Neuronal stem cell (in vitro differentiated cells): ENCODE data around the gene ANKS1B.

Experiments
- DNase-seq: peaks from one replicate; pipeline ENCODE4 v3.0.0-alpha.2; 2013; ENCODE audit warnings: low spot score
- H2AFZ ChIP-seq: one replicate; pipeline ENCODE4 v1.6.1; 2013; ENCODE audit warnings: mild to moderate bottlenecking, low read length, inconsistent platforms
- H2AK5ac ChIP-seq: 2 replicates; pipeline ENCODE4 v1.6.1; 2013; ENCODE audit warnings: low read depth, mild to moderate bottlenecking, inconsistent platforms, low read length, moderate library complexity, mixed read lengths
- H2BK120ac ChIP-seq: 2 replicates; pipeline ENCODE4 v1.6.1; 2013; ENCODE audit warnings: low read depth, mild to moderate bottlenecking, inconsistent platforms, low read length, moderate library complexity, mixed read lengths
- H2BK12ac ChIP-seq: one replicate; pipeline ENCODE4 v1.6.1; 2013; ENCODE audit warnings: low read length, inconsistent platforms
- H2BK15ac ChIP-seq: 2 replicates; pipeline ENCODE4 v1.6.1; 2013; ENCODE audit warnings: mild to moderate bottlenecking, low read length, inconsistent platforms, mixed read lengths
- H2BK5ac ChIP-seq: one replicate; pipeline ENCODE4 v1.6.1; 2013; ENCODE audit warnings: inconsistent platforms, mild to moderate bottlenecking, low read length, moderate library complexity
- H3K14ac ChIP-seq: one replicate; pipeline ENCODE4 v1.6.1; 2013; ENCODE audit warnings: low read length, inconsistent platforms
- H3K18ac ChIP-seq: 2 replicates; pipeline ENCODE4 v1.6.1; 2013; ENCODE audit warnings: low read length, inconsistent platforms
- H3K23ac ChIP-seq: 2 replicates; pipeline ENCODE4 v1.6.1; 2013; ENCODE audit warnings: low read depth, mild to moderate bottlenecking, mixed read lengths, low read length, inconsistent platforms; ENCODE audit not compliant: poor library complexity
- H3K27ac ChIP-seq: replicated peaks from 3 replicates; pipeline ENCODE4 v1.5.1; 2013; ENCODE audit warnings: low read length, inconsistent platforms
- H3K27me3 ChIP-seq, 3 experiments: 2 replicates each; pipeline ENCODE4 v1.6.1; 2013; ENCODE audit warnings: low read length in 3 of 3, mild to moderate bottlenecking in 2 of 3, inconsistent platforms in 1 of 3, low read depth in 1 of 3, mixed read lengths in 1 of 3, moderate library complexity in 1 of 3; ENCODE audit not compliant: control insufficient read depth in 3 of 3, insufficient read depth in 3 of 3
- H3K36me3 ChIP-seq, 2 donors: replicated peaks in 1 of 2; 2 replicates each; pipeline ENCODE4 v1.6.1; 2013; ENCODE audit warnings: low read length in 2 of 2; ENCODE audit not compliant: control insufficient read depth in 2 of 2, insufficient read depth in 2 of 2
- H3K4ac ChIP-seq: 2 replicates; pipeline ENCODE4 v1.6.1; 2013; ENCODE audit warnings: inconsistent platforms, mild to moderate bottlenecking, low read length, moderate library complexity
- H3K4me1 ChIP-seq, 2 donors: 1 replicate in 1 of 2; 2 replicates in 1 of 2; pipeline ENCODE4 v1.6.1; 2013; ENCODE audit warnings: low read length in 2 of 2, low read depth in 1 of 2; ENCODE audit not compliant: control insufficient read depth in 2 of 2, insufficient read depth in 1 of 2
- H3K4me2 ChIP-seq: one replicate; pipeline ENCODE4 v1.6.1; 2013; ENCODE audit warnings: mild to moderate bottlenecking, low read length, inconsistent platforms; ENCODE audit not compliant: insufficient read depth, poor library complexity, severe bottlenecking
- H3K4me3 ChIP-seq, 2 donors: 2 replicates each; pipeline ENCODE4 v1.5.1; 2013; ENCODE audit warnings: low read length in 2 of 2, mild to moderate bottlenecking in 2 of 2, inconsistent platforms in 1 of 2, moderate library complexity in 1 of 2
- H3K79me1 ChIP-seq: one replicate; pipeline ENCODE4 v1.6.1; 2013; ENCODE audit warnings: low read depth, mild to moderate bottlenecking, inconsistent platforms, low read length, moderate library complexity
- H3K9ac ChIP-seq: one replicate; pipeline ENCODE4 v1.6.1; 2013; ENCODE audit warnings: mild to moderate bottlenecking, low read depth, low read length, inconsistent platforms; ENCODE audit not compliant: poor library complexity
- H3K9me3 ChIP-seq, 2 donors: replicated peaks in 1 of 2; 2 replicates each; pipeline versions ENCODE3 to v1.6.1; 2013; ENCODE audit warnings: low read length in 2 of 2, mild to moderate bottlenecking in 2 of 2, inconsistent platforms in 1 of 2, low read depth in 1 of 2, mixed read lengths in 1 of 2, moderate library complexity in 1 of 2; ENCODE audit not compliant: control insufficient read depth in 2 of 2, insufficient read depth in 1 of 2
- H4K8ac ChIP-seq: one replicate; pipeline ENCODE4 v1.6.1; 2013; ENCODE audit warnings: low read depth, mild to moderate bottlenecking, inconsistent platforms, low read length, moderate library complexity
- H4K91ac ChIP-seq: one replicate; pipeline ENCODE4 v1.6.1; 2013; ENCODE audit warnings: low read length, low read depth, mild to moderate bottlenecking, inconsistent platforms; ENCODE audit not compliant: poor library complexity
- WGBS, 2 donors: extraction: QIAGEN DNeasy Blood & Tissue Kit; methylation state at CpG; one replicate each; pipeline ENCODE4 v1.1.7; 2013; ENCODE audit warnings: missing lambda C conversion rate in 2 of 2, mixed read lengths in 1 of 2; ENCODE audit not compliant: insufficient read length in 2 of 2, insufficient replicate concordance in 1 of 2; ENCODE audit errors: extremely low coverage in 2 of 2; 5-methylcytosine and 5-hydroxymethylcytosine counted together

ANKS1B gene

GRCh38 chr12:99810718-99811593 is 173.8 kb downstream of the ANKS1B start:
- WGBS, 2 donors, result no CpG with 5 or more reads among the region's 2 CpGs
- Histone ChIP-seq H2BK12ac (no peak overlapping the region), H3K4me2 (no peak overlapping the region), H3K4ac (no peak overlapping the region), H2AK5ac (no peak overlapping the region), H3K27ac (no peak overlapping the region), H3K18ac (no peak overlapping the region), H3K36me3 (no peaks in the 10 kb centered on the region), H4K8ac (no peak overlapping the region), H3K79me1 (no peaks in the 10 kb centered on the region), H3K4me1 (no peaks in the 10 kb centered on the region), H3K14ac (no peak overlapping the region), H3K9ac (no peak overlapping the region), H4K91ac (no peak overlapping the region), H3K27me3 (no peaks in the 10 kb centered on the region), H2BK120ac (no peak overlapping the region), H3K9me3 (no peaks in the 10 kb centered on the region), H3K4me3 (no peak overlapping the region), H2BK15ac (no peak overlapping the region), H2AFZ (no peak overlapping the region), H3K23ac (no peak overlapping the region), H2BK5ac (no peak overlapping the region)
- no peak for DNase-seq

GRCh38 chr12:99809909-99810308 is 174.8 kb downstream of the ANKS1B start:
- Histone ChIP-seq H3K4me3 (no peak overlapping the region), H3K27ac (no peak overlapping the region), H3K9me3 (no peaks in the 10 kb centered on the region), H3K27me3 (no peaks in the 10 kb centered on the region), H3K36me3 (no peaks in the 10 kb centered on the region), H3K14ac (no peak overlapping the region), H3K23ac (no peak overlapping the region), H2BK5ac (no peak overlapping the region), H2AFZ (no peak overlapping the region), H2AK5ac (no peak overlapping the region), H4K91ac (no peak overlapping the region), H3K4me1 (no peaks in the 10 kb centered on the region), H2BK12ac (no peak overlapping the region), H2BK120ac (no peak overlapping the region), H2BK15ac (no peak overlapping the region), H3K4me2 (no peak overlapping the region), H3K9ac (no peak overlapping the region), H4K8ac (no peak overlapping the region), H3K4ac (no peak overlapping the region), H3K79me1 (no peaks in the 10 kb centered on the region), H3K18ac (no peak overlapping the region)
- whole genome bisulfite sequencing, 2 donors, result no CpG with 5 or more reads among the region's 8 CpGs
- DNase-seq, result no peak

GRCh38 chr12:99806304-99806703 is 178.4 kb downstream of the ANKS1B start:
- H3K36me3 ChIP-seq, result no peaks in the 10 kb centered on the region
- no peaks in the 10 kb centered on the region for H3K4me1 ChIP-seq
- H3K4ac ChIP-seq, result no peak overlapping the region
- no peak overlapping the region for H4K91ac ChIP-seq
- H3K9me3 ChIP-seq, result no peaks in the 10 kb centered on the region
- no peak for DNase-seq
- H3K23ac ChIP-seq, result no peak overlapping the region
- no peak overlapping the region for H3K4me3 ChIP-seq
- H4K8ac ChIP-seq, result no peak overlapping the region
- no peak overlapping the region for H2BK15ac ChIP-seq
- no peak overlapping the region for H2BK120ac ChIP-seq
- H3K27me3 ChIP-seq, result no peaks in the 10 kb centered on the region
- H3K9ac ChIP-seq, result no peak overlapping the region
- H2AFZ ChIP-seq, result no peak overlapping the region
- H3K27ac ChIP-seq, result no peak overlapping the region
- no peak overlapping the region for H3K18ac ChIP-seq
- no CpG with 5 or more reads among the region's 9 CpGs for WGBS, 2 donors
- H2BK12ac ChIP-seq, result no peak overlapping the region
- H3K79me1 ChIP-seq, result no peaks in the 10 kb centered on the region
- H3K4me2 ChIP-seq, result no peak overlapping the region
- H2AK5ac ChIP-seq, result no peak overlapping the region
- no peak overlapping the region for H2BK5ac ChIP-seq
- no peak overlapping the region for H3K14ac ChIP-seq

- H4K8ac ChIP-seq, result no peak overlapping the region
These were observed 180.0 kb downstream of the ANKS1B start for GRCh38 chr12:99804715-99805114.

More at GRCh38 chr12:99804715-99805114, 180.0 kb downstream of the ANKS1B start:
- Histone ChIP-seq H3K14ac (no peak overlapping the region), H3K9ac (no peak overlapping the region), H3K4me2 (no peak overlapping the region), H2AK5ac (no peak overlapping the region), H3K9me3 (no peaks in the 10 kb centered on the region), H2AFZ (no peak overlapping the region), H4K91ac (no peak overlapping the region), H3K18ac (no peak overlapping the region), H3K4me3 (no peak overlapping the region), H3K36me3 (no peaks in the 10 kb centered on the region), H3K27ac (no peak overlapping the region), H2BK120ac (no peak overlapping the region), H3K23ac (no peak overlapping the region), H2BK15ac (no peak overlapping the region), H2BK5ac (no peak overlapping the region), H3K27me3 (no peaks in the 10 kb centered on the region), H3K4ac (no peak overlapping the region), H2BK12ac (no peak overlapping the region), H3K79me1 (no peaks in the 10 kb centered on the region), H3K4me1 (no peaks in the 10 kb centered on the region)
- no peak for DNase-seq
